Endothelial cell of umbilical vein (primary cell): ENCODE results near the gene RGS6. TPM values are rescaled to one million over a fixed set of nuclear protein-coding genes. Genes with fewer than 3 reads are reported as not detected.

ENCODE experiments used
- BruUV-seq: library from RNA; stranded (reverse); fragments of 400-500 nt; replicated peaks from 2 replicates; lab custom pipeline; 2021; lab: Mats Ljungman, UMichigan
- CTCF ChIA-PET: fragments of 300-600, 350-600 bp; sonication (Branson Sonifier 250); formaldehyde crosslinking; loops from one replicate; lab custom pipeline; 2021; ENCODE audit warnings: antibody characterized with exemption, inconsistent platforms; lab: Charles Lee
- POLR2A ChIA-PET: fragments of 300-600, 350-600 bp; sonication (Branson Sonifier 250); formaldehyde crosslinking; loops from one replicate; lab custom pipeline; 2021; ENCODE audit warnings: antibody characterized with exemption, inconsistent platforms; lab: Charles Lee
- DNase-seq: peaks from one replicate; pipeline ENCODE4 v3.0.0-alpha.2; 2011; ENCODE audit warnings: low read depth, low spot score
- FAIRE-seq: peaks from 2 replicates; lab custom pipeline; 2011; peaks lifted over from hg19 to GRCh38; lab: Jason Lieb, UNC
- H2AFZ ChIP-seq: 2 replicates; pipeline ENCODE4 v1.6.0; 2012; ENCODE audit warnings: low read depth, low read length, control low read depth, inconsistent platforms
- H3K27ac ChIP-seq: 2 replicates; pipeline ENCODE4 v1.5.1; 2011; ENCODE audit warnings: low read depth, mild to moderate bottlenecking, control low read depth, low read length, moderate library complexity; ENCODE audit not compliant: insufficient read depth
- H3K27me3 ChIP-seq, 2 experiments: 2 replicates each; pipeline versions ENCODE4 v1.6.0 to v1.6.1; 2011; ENCODE audit warnings: low read length in 2 of 2, mixed read lengths in 1 of 2; ENCODE audit not compliant: control insufficient read depth in 2 of 2, insufficient read depth in 2 of 2
- H3K36me3 ChIP-seq, 2 experiments: 2 replicates in 1 of 2; 3 replicates in 1 of 2; pipeline ENCODE4 v1.5.1; 2011; ENCODE audit warnings: low read length in 2 of 2, mild to moderate bottlenecking in 1 of 2, moderate library complexity in 1 of 2; ENCODE audit not compliant: control insufficient read depth in 2 of 2, insufficient read depth in 2 of 2; ENCODE audit errors: extremely low read depth in 1 of 2
- H3K4me1 ChIP-seq: 3 replicates; pipeline ENCODE4 v1.5.1; 2011; ENCODE audit warnings: mild to moderate bottlenecking, low read length; ENCODE audit not compliant: control insufficient read depth, insufficient read depth; ENCODE audit errors: extremely low read depth
- H3K4me2 ChIP-seq: 2 replicates; pipeline ENCODE4 v1.6.1; 2011; ENCODE audit warnings: low read length, control low read depth, mixed read lengths; ENCODE audit not compliant: insufficient read depth
- H3K4me3 ChIP-seq, 3 experiments: fragments of 200-600 bp in 1 of 3; sonication (generic), shearing (Covaris generic) in 1 of 3; replicated peaks in 1 of 3; 2 replicates each; pipeline ENCODE4 v1.5.1; 2011 to 2016; ENCODE audit warnings: control low read depth in 3 of 3, low read length in 3 of 3, mild to moderate bottlenecking in 2 of 3, inconsistent platforms in 1 of 3, low read depth in 1 of 3, moderate library complexity in 1 of 3; ENCODE audit not compliant: insufficient read depth in 1 of 3
- H3K79me2 ChIP-seq: 2 replicates; pipeline ENCODE4 v1.6.0; 2012; ENCODE audit warnings: low read length, inconsistent platforms; ENCODE audit not compliant: control insufficient read depth, insufficient read depth
- H3K9ac ChIP-seq: replicated peaks from 2 replicates; pipeline ENCODE3; 2011; ENCODE audit warnings: low read length, control low read depth; ENCODE audit not compliant: insufficient read depth; ENCODE audit errors: extremely low read depth
- H3K9me1 ChIP-seq: replicated peaks from 3 replicates; pipeline ENCODE4 v1.6.0; 2011; ENCODE audit warnings: mild to moderate bottlenecking, low read length; ENCODE audit not compliant: control insufficient read depth, insufficient read depth; ENCODE audit errors: extremely low read depth
- H3K9me3 ChIP-seq: replicated peaks from 2 replicates; pipeline ENCODE4 v1.5.1; 2012; ENCODE audit warnings: low read length, inconsistent platforms; ENCODE audit not compliant: control insufficient read depth, insufficient read depth
- H4K20me1 ChIP-seq: replicated peaks from 2 replicates; pipeline ENCODE3; 2011; ENCODE audit warnings: mild to moderate bottlenecking, low read length; ENCODE audit not compliant: control insufficient read depth, insufficient read depth; ENCODE audit errors: extremely low read depth
- CTCF ChIP-seq, 2 donors: IDR thresholded peaks; 1 replicate in 1 of 2; 2 replicates in 1 of 2; pipeline ENCODE4 v1.5.1; 2011; ENCODE audit warnings: low read length in 2 of 2, mild to moderate bottlenecking in 2 of 2, moderate library complexity in 2 of 2, control low read depth in 1 of 2, inconsistent platforms in 1 of 2, low read depth in 1 of 2; ENCODE audit not compliant: insufficient read depth in 1 of 2; ENCODE audit errors: extremely low read depth in 1 of 2
- EZH2 ChIP-seq: IDR thresholded peaks from 2 replicates; pipeline ENCODE4 v1.6.1; 2012; ENCODE audit warnings: borderline replicate concordance, low read depth, mild to moderate bottlenecking, moderate library complexity, low read length, inconsistent platforms; ENCODE audit not compliant: severe bottlenecking
- FOS ChIP-seq: IDR thresholded peaks from 2 replicates; pipeline ENCODE4 v1.6.1; 2011; ENCODE audit warnings: mild to moderate bottlenecking, low read length, moderate library complexity, borderline replicate concordance; ENCODE audit not compliant: insufficient read depth
- GATA2 ChIP-seq: IDR thresholded peaks from 2 replicates; pipeline ENCODE4 v1.7.0; 2011; ENCODE audit warnings: low read depth, mild to moderate bottlenecking, moderate library complexity, mixed read lengths, low read length; ENCODE audit not compliant: insufficient read length, insufficient read depth
- JUN ChIP-seq: IDR thresholded peaks from 2 replicates; pipeline ENCODE4 v1.6.1; 2011; ENCODE audit warnings: borderline replicate concordance, low read depth; ENCODE audit not compliant: insufficient read length, insufficient read depth
- MAX ChIP-seq: IDR thresholded peaks from 2 replicates; pipeline ENCODE4 v1.6.1; 2011; ENCODE audit not compliant: insufficient read depth, insufficient read length
- MYC ChIP-seq: IDR thresholded peaks from one replicate; pipeline ENCODE4 v1.6.1; 2011; ENCODE audit warnings: mild to moderate bottlenecking, low read depth, low read length
- POLR2A ChIP-seq: IDR thresholded peaks from 2 replicates; pipeline ENCODE4 v1.6.1; 2012; ENCODE audit warnings: low read depth, mild to moderate bottlenecking, control low read depth, low read length
- POLR2AphosphoS5 ChIP-seq: IDR thresholded peaks from 2 replicates; pipeline ENCODE4 v1.6.1; 2012; ENCODE audit warnings: low read depth, mild to moderate bottlenecking, control low read depth, low read length, moderate library complexity; ENCODE audit not compliant: insufficient read depth
- dilution Hi-C: fragments of 300-500 bp; cut with MboI; formaldehyde crosslinking; loops from one replicate; pipeline ENCODE4 v1.15.0; 2019; ENCODE audit warnings: low sequenced_read_pairs; ENCODE audit not compliant: extremely low pct_ligation_motif_present
- intact Hi-C: fragments of 100-400 bp; cut with micrococcal nuclease; formaldehyde crosslinking; loops from one replicate; pipeline ENCODE4 v1.10.0; 2022
- polyA plus RNA-seq, 4 experiments: library from polyadenylated mRNA; depleted of rRNA in 3 of 4; stranded (reverse) in 3 of 4; unstranded in 1 of 4; fragments of >200 nt; gene quantifications; 2 replicates each; pipeline versions ENCODE4 v1.2.1 to v1.2.3, GENCODE V29; 2011 to 2012; ENCODE audit warnings: missing spikeins in 1 of 4
- total RNA-seq: library from RNA; stranded (reverse); gene quantifications from 2 replicates; pipeline ENCODE4 v1.2.3, GENCODE V29; 2021

RGS6 gene
- total and polyA plus RNA-seq, 2 donors (not counting 3 experiments of a cell fraction or from before 2014, with no cell fraction given) = not detected

DNA sequence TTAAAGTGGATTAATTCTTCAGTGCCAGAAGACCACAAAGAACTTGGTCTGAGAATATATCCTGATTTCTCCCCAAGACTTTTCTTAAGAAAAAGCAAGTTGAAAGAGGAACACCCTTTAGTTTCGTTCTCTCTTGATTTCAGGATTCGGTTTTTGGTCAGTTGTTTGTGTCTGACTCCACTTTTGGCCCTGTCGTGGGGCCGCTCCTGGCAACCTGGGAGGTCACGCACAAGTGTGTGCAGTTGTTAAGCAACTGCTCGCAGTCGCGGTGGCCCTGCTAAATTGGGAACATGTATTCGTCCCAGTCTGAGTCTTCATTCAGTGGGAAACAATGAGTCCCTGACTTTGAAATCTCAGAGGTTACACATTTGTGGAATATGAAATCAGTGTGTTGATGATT, 68.7 kb downstream of the RGS6 start:
- H3K9me3 ChIP-seq = no peaks in the 10 kb centered on the region
- no peaks in the 10 kb centered on the region for H3K9me1 ChIP-seq
- CTCF ChIA-PET = no interaction called here
- no peak overlapping the region for H3K27ac ChIP-seq
- no peaks in the 10 kb centered on the region for H3K4me1 ChIP-seq
- intact Hi-C loops (no loop called here), dilution Hi-C loops (no loop called here)
- POLR2A ChIA-PET = no interaction called here
- H2AFZ ChIP-seq = no peak overlapping the region
- no peak overlapping the region for H3K4me3 ChIP-seq
- H3K27me3 ChIP-seq = no peaks in the 10 kb centered on the region
- BruUV-seq = no TSS peak
- TF ChIP-seq POLR2A (no peak), POLR2AphosphoS5 (no peak), MYC (no peak), JUN (no peak), CTCF (IDR thresholded peaks at IDR 0.05; ENCODE audit: extremely low read depth in 1 of 2, insufficient read depth in 1 of 2, low read depth in 1 of 2, low read length in 2 of 2) (no peak), FOS (no peak), EZH2 (no peak), GATA2 (no peak), MAX (no peak)
- FAIRE-seq = no peak
- DNase-seq = no peak
- no peak overlapping the region for H3K9ac ChIP-seq
- H3K36me3 ChIP-seq = no peaks in the 10 kb centered on the region
- no peaks in the 10 kb centered on the region for H3K79me2 ChIP-seq
- H3K4me2 ChIP-seq = no peak overlapping the region
- no peaks in the 10 kb centered on the region for H4K20me1 ChIP-seq
